ENCODE data around the gene SLC39A7. TPM values are rescaled to one million over a fixed set of nuclear protein-coding genes. Genes with fewer than 3 reads are reported as not detected.

The SLC39A7 gene
- total RNA-seq, 4 donors from 2014 or later: 90.8 to 191 (median 153) TPM

GRCh38 chr6:33174784-33175183, 25.9 kb upstream of the SLC39A7 start:
- intact Hi-C loops (cut with DNase I): no loop called here
- no peak overlapping the region for H3K27ac ChIP-seq
- no peak for TF ChIP-seq POLR2A (IDR thresholded peaks at IDR 0.05)
- H3K27me3 ChIP-seq: no peaks in the 10 kb centered on the region
- no peaks in the 10 kb centered on the region for H3K36me3 ChIP-seq
- H3K4me1 ChIP-seq: no peaks in the 10 kb centered on the region
- H3K4me3 ChIP-seq (replicated peaks in 1 of 3): no peak overlapping the region
- WGBS, 2 donors: 85 to 96% methylated on average over 4 of the region's 4 CpGs
- H3K9me3 ChIP-seq: no peaks in the 10 kb centered on the region
- no peak for DNase-seq

- Histone ChIP-seq H3K9me3 (no peaks in the 10 kb centered on the region), H3K36me3 (no peaks in the 10 kb centered on the region), H3K27ac (no peak overlapping the region), H3K4me1 (no peaks in the 10 kb centered on the region), H3K27me3 (no peaks in the 10 kb centered on the region), H3K4me3 (replicated peaks in 1 of 3) (no peak overlapping the region)
- DNase-seq: no peak
- TF ChIP-seq CTCF (IDR thresholded peaks at IDR 0.05) (no peak), POLR2A (IDR thresholded peaks at IDR 0.05) (no peak)
- 83 to 90% methylated on average over 9 to 10 of the region's 10 CpGs for WGBS, 2 donors
- intact Hi-C loops (cut with DNase I): no loop called here
These were observed 25.1 kb upstream of the SLC39A7 start for GRCh38 chr6:33175436-33176069.

GRCh38 chr6:33176906-33177305, 23.8 kb upstream of the SLC39A7 start:
- no peaks in the 10 kb centered on the region for H3K27me3 ChIP-seq
- no peak for TF ChIP-seq CTCF (IDR thresholded peaks at IDR 0.05)
- no peak for TF ChIP-seq POLR2A (IDR thresholded peaks at IDR 0.05)
- no peak overlapping the region for H3K4me3 ChIP-seq (replicated peaks in 1 of 3)
- H3K27ac ChIP-seq: no peak overlapping the region
- intact Hi-C loops (cut with DNase I): no loop called here
- 88 to 92% methylated on average over 7 of the region's 7 CpGs for WGBS, 2 donors
- no peaks in the 10 kb centered on the region for H3K36me3 ChIP-seq
- no peaks in the 10 kb centered on the region for H3K9me3 ChIP-seq
- DNase-seq: no peak
- no peaks in the 10 kb centered on the region for H3K4me1 ChIP-seq

- Histone ChIP-seq H3K27me3 (no peaks in the 10 kb centered on the region), H3K9me3 (no peaks in the 10 kb centered on the region), H3K36me3 (no peaks in the 10 kb centered on the region), H3K4me1 (no peaks in the 10 kb centered on the region), H3K4me3 (replicated peaks in 1 of 3) (no peak overlapping the region), H3K27ac (no peak overlapping the region)
- DNase-seq: no peak
- WGBS, 2 donors: 85% methylated on average over 19 of the region's 19 CpGs
- TF ChIP-seq POLR2A (IDR thresholded peaks at IDR 0.05) (no peak), CTCF (IDR thresholded peaks at IDR 0.05) (no peak)
- intact Hi-C loops (cut with DNase I): no loop called here
These were observed 22.9 kb upstream of the SLC39A7 start for GRCh38 chr6:33177552-33178446.

GRCh38 chr6:33178755-33179475, 21.8 kb upstream of the SLC39A7 start:
- no peaks in the 10 kb centered on the region for H3K27me3 ChIP-seq
- H3K4me1 ChIP-seq: no peaks in the 10 kb centered on the region
- no peak overlapping the region for H3K4me3 ChIP-seq (replicated peaks in 1 of 3)
- H3K9me3 ChIP-seq: no peaks in the 10 kb centered on the region
- intact Hi-C loops (cut with DNase I): no loop called here
- no peak for DNase-seq
- no peak overlapping the region for H3K27ac ChIP-seq
- TF ChIP-seq CTCF (IDR thresholded peaks at IDR 0.05) (no peak), POLR2A (IDR thresholded peaks at IDR 0.05) (no peak)
- H3K36me3 ChIP-seq: no peaks in the 10 kb centered on the region
- 87 to 92% methylated on average over 8 to 9 of the region's 10 CpGs for WGBS, 2 donors

Measured in thyroid gland (tissue), 4 donors.